Upper lobe of left lung (tissue), 4 donors: ENCODE data around the gene CTH.

ENCODE experiments used
- CTCF ChIP-seq, 6 experiments: fragments of 450-650 bp in 4 of 6; fragments of 200-600 bp in 2 of 6; sonication (generic) in 2 of 6; IDR thresholded peaks; one replicate each; pipeline ENCODE4 v1.5.1; 2016 to 2019; ENCODE audit warnings: antibody characterized with exemption in 6 of 6
- POLR2A ChIP-seq, 4 donors: fragments of 450-650 bp; IDR thresholded peaks; one replicate each; pipeline ENCODE4 v1.5.1; 2016 to 2017; ENCODE audit warnings: antibody characterized with exemption in 4 of 4, mild to moderate bottlenecking in 2 of 4
- POLR2AphosphoS5 ChIP-seq, 2 donors: sonication (generic); formaldehyde crosslinking; IDR thresholded peaks; one replicate each; pipeline ENCODE4 v1.5.1; 2017; ENCODE audit warnings: antibody characterized with exemption in 2 of 2

GRCh38 chr1:70405780-70406416, 5.2 kb upstream of the CTH start:
- TF ChIP-seq CTCF (IDR thresholded peaks at IDR 0.05) (no peak), POLR2AphosphoS5 (IDR thresholded peaks at IDR 0.05) (no peak), POLR2A (IDR thresholded peaks at IDR 0.05) (no peak)
